GM18909 (cell line): ENCODE data around the gene LAMP1.
"Not testable (repeated sequence)": the region's sequence is repeated elsewhere in the genome, so short reads cannot be mapped to it uniquely, and the experiment has no call there.

ENCODE experiments used
- ATAC-seq: cut with Tn5 transposase; IDR thresholded peaks from one replicate; pipeline ENCODE4 v1.9.1; 2021; ENCODE audit warnings: mild to moderate bottlenecking; ENCODE audit not compliant: unreplicated experiment, poor library complexity

LAMP1 gene

GRCh38 chr13:113351514-113352026 is 54.5 kb downstream of the LAMP1 start:
- ATAC-seq: no peak

GRCh38 chr13:113353254-113353653 is 56.2 kb downstream of the LAMP1 start:
- ATAC-seq: no peak

GRCh38 chr13:113354831-113355610 is 58.0 kb downstream of the LAMP1 start:
- ATAC-seq: no peak

- no peak for ATAC-seq
These were observed 58.6 kb downstream of the LAMP1 start for GRCh38 chr13:113355621-113356020.

GRCh38 chr13:113356596-113356995 is 59.6 kb downstream of the LAMP1 start:
- no peak for ATAC-seq

- no peak for ATAC-seq
These were observed 60.5 kb downstream of the LAMP1 start for GRCh38 chr13:113357529-113357928.

- ATAC-seq: no peak
These were observed 61.7 kb downstream of the LAMP1 start for GRCh38 chr13:113358653-113359190.

- ATAC-seq: no peak
These were observed 62.5 kb downstream of the LAMP1 start for GRCh38 chr13:113359571-113359970.

GRCh38 chr13:113360446-113360845 is 63.4 kb downstream of the LAMP1 start:
- ATAC-seq: no peak

GRCh38 chr13:113361406-113361805 is 64.4 kb downstream of the LAMP1 start:
- no peak for ATAC-seq

GRCh38 chr13:113364311-113364889 is 67.4 kb downstream of the LAMP1 start:
- no peak for ATAC-seq

- no peak for ATAC-seq
These were observed 68.0 kb downstream of the LAMP1 start for GRCh38 chr13:113364901-113365582.

GRCh38 chr13:113365583-113365970 is 68.5 kb downstream of the LAMP1 start:
- no peak for ATAC-seq

GRCh38 chr13:113365971-113366588 is 69.0 kb downstream of the LAMP1 start:
- no peak for ATAC-seq

GRCh38 chr13:113367020-113367560 is 70.1 kb downstream of the LAMP1 start:
- ATAC-seq: no peak

GRCh38 chr13:113367771-113368170 is 70.7 kb downstream of the LAMP1 start:
- no peak for ATAC-seq

- ATAC-seq: not testable (repeated sequence)
These were observed 71.3 kb downstream of the LAMP1 start for GRCh38 chr13:113368353-113368752.

- ATAC-seq: no peak
These were observed 72.2 kb downstream of the LAMP1 start for GRCh38 chr13:113369189-113369588.

- ATAC-seq: no peak
These were observed 72.8 kb downstream of the LAMP1 start for GRCh38 chr13:113369881-113370280.

GRCh38 chr13:113371061-113371460 is 74.0 kb downstream of the LAMP1 start:
- ATAC-seq: no peak
